Medulla oblongata (tissue), 1 donor: ENCODE data around the gene GRID1.

Source experiments
- DNase-seq: peaks from one replicate; pipeline ENCODE4 v3.0.0-alpha.2; 2015; ENCODE audit errors: extremely low spot score

The GRID1 gene

GRCh38 chr10:86230557-86231180, 135.9 kb downstream of the GRID1 start:
- no peak for DNase-seq

GRCh38 chr10:86229811-86230556, 136.6 kb downstream of the GRID1 start:
- no peak for DNase-seq

- DNase-seq: no peak
These were observed 137.2 kb downstream of the GRID1 start for GRCh38 chr10:86229376-86229775.

GRCh38 chr10:86227501-86228258, 138.9 kb downstream of the GRID1 start:
- DNase-seq: no peak

GRCh38 chr10:86226781-86227201, 139.8 kb downstream of the GRID1 start:
- no peak for DNase-seq

GRCh38 chr10:86226016-86226415, 140.6 kb downstream of the GRID1 start:
- DNase-seq: no peak

GRCh38 chr10:86225103-86225782, 141.4 kb downstream of the GRID1 start:
- peak; percentile 29 for DNase-seq

GRCh38 chr10:86224354-86225102, 142.1 kb downstream of the GRID1 start:
- DNase-seq: no peak

- DNase-seq: no peak
These were observed 143.3 kb downstream of the GRID1 start for GRCh38 chr10:86223256-86223655.

GRCh38 chr10:86222687-86223086, 143.9 kb downstream of the GRID1 start:
- no peak for DNase-seq

- DNase-seq: no peak
These were observed 144.3 kb downstream of the GRID1 start for GRCh38 chr10:86222336-86222650.

GRCh38 chr10:86221442-86222335, 144.9 kb downstream of the GRID1 start:
- DNase-seq: no peak

GRCh38 chr10:86220626-86221025, 146.0 kb downstream of the GRID1 start:
- DNase-seq: no peak

GRCh38 chr10:86219271-86219670, 147.3 kb downstream of the GRID1 start:
- DNase-seq: no peak

GRCh38 chr10:86218842-86219241, 147.8 kb downstream of the GRID1 start:
- no peak for DNase-seq

- DNase-seq: no peak
These were observed 148.4 kb downstream of the GRID1 start for GRCh38 chr10:86218160-86218559.

GRCh38 chr10:86217371-86218080, 149.1 kb downstream of the GRID1 start:
- DNase-seq: peak; percentile 60

- no peak for DNase-seq
These were observed 149.7 kb downstream of the GRID1 start for GRCh38 chr10:86216886-86217285.

GRCh38 chr10:86215712-86216111, 150.9 kb downstream of the GRID1 start:
- DNase-seq: no peak

GRCh38 chr10:86215046-86215445, 151.5 kb downstream of the GRID1 start:
- no peak for DNase-seq
